HG03196 (cell line): ENCODE results near the gene ZC3HAV1L.
"Not testable (repeated sequence)": the region's sequence is repeated elsewhere in the genome, so short reads cannot be mapped to it uniquely, and the experiment has no call there.

Source experiments
- ATAC-seq: cut with Tn5 transposase; IDR thresholded peaks from one replicate; pipeline ENCODE4 v1.9.1; 2021; ENCODE audit not compliant: unreplicated experiment

ZC3HAV1L gene, protein sequence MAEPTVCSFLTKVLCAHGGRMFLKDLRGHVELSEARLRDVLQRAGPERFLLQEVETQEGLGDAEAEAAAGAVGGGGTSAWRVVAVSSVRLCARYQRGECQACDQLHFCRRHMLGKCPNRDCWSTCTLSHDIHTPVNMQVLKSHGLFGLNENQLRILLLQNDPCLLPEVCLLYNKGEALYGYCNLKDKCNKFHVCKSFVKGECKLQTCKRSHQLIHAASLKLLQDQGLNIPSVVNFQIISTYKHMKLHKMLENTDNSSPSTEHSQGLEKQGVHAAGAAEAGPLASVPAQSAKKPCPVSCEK

DNA sequence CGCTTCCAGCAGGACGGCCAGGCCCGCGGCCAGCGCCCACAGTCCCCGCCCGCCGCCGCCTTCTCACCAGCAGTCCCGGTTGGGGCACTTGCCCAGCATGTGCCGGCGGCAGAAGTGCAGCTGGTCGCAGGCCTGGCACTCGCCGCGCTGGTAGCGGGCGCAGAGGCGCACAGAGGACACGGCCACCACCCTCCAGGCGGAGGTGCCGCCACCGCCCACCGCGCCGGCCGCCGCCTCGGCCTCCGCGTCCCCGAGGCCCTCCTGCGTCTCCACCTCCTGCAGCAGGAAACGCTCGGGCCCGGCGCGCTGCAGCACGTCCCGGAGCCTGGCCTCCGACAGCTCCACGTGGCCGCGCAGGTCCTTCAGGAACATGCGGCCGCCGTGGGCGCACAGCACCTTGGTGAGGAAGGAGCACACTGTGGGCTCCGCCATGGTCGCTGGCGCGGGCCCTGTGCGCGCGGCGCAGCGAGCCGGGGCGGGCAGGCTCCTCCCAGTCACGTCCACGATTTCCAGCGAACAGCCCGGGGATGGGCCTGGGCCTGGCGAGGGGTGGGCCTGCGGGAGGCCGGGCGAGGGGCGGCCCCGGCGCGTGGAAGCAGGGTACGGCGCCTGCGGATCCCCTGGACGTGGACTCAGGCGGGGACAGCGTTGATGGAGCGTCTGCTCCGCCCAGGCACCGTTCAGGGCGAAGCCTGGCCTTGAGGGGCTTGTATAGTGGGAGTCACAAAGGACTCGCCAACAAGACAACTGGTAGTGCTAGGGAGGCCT lies at the start of gene ZC3HAV1L:
Gene ZC3HAV1L, minus strand, starts transcription at position 457 of the 768 bp plus-strand sequence. Its CDS starts 25 bp downstream, at position 432.
- ATAC-seq = peak; percentile 82

DNA sequence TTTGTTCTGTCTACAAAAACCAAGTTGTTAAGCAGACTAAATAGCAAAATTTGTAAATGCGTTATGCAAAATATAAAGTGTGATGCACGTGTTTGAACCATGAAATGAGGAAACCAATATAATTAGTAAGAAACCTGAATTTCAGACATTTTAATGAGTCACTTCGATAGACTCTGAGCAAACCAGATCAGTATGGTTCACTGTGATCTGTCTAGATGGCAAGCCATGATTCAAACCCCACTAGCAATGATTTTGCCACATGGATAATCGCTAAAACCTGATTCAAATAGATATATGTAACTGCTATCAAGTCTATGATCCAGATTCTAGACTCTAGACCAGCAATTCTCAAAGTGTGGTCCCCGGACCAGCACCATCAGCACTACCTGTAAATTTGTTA lies 48.9 kb upstream of the ZC3HAV1L start:
- ATAC-seq = no peak

DNA sequence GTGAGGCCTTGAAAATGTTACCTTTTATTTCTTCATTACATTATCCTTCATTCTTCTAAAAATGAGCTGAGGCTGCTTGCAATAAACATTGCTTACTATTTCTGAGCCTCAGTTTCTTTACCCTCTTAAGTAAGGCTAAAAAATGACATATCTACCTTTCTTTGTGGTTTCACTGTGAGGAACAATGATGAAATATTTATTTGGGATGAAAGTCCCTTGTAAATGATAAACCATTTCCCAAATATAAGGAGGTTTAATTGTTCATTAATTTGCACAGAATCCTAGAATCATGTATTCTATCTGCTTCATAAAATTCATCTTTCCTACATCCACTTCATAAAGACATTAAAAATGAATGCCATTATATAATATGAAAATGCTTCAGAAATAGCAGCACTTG lies 45.7 kb upstream of the ZC3HAV1L start:
- ATAC-seq = no peak

DNA sequence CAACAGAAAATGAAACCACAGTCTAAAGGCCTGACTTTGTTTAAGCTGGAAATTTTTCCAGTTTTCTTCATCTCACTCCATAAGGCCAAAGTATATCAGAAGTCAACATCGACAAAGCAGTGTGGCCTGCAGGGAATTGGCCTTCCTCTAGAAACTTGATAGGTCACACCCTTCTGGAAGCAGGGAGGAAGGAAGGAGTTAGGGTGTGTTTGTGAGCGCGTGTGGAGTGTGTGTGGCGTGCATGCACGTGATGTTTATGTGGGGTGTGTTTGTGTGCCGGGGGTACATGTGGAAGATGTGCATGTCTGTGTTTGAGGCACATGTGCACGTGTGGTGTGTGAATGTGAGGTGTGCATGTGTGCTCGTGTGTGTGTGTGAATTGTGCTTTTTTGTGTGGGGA lies 45.1 kb upstream of the ZC3HAV1L start:
- no peak for ATAC-seq

DNA sequence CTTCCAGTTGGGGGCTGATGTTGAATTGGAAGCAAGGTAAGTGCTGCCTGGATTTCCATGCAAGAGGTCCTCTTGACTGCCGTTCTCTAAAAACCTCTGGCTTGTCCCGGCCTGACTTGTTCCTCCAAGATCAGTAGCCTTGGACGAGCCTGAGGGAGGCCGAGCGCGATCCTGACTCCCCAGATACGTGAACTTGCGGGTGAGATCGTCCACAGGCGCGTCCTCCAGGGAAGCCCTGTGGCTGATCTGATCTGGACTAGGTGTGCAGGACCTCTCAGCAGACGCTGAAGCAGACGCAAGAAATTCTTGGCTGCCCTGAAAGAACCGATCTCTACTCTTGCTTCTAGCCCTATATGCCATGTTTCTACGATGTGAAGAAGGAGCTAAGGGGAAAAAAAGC lies 44.0 kb upstream of the ZC3HAV1L start:
- no peak for ATAC-seq

DNA sequence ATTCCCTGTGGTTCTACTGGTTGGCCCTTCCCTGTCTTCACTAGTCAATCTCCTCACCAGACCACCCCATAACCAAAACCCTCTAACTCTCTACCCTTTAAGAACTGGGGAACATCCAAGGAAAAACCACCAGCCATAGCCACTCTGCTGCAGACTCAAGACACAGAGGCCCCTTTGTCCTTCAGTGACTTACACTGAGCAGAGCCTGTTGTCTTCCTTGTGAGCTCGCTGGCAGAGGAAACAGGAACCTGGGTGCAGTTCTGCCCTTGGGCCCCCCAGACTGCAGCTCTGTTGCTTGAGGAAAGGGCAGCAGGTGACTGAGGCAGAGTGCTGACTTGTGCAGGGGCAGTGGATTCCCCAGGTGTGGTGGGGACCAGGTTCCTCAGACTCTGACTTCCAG lies 43.1 kb upstream of the ZC3HAV1L start:
- no peak for ATAC-seq

DNA sequence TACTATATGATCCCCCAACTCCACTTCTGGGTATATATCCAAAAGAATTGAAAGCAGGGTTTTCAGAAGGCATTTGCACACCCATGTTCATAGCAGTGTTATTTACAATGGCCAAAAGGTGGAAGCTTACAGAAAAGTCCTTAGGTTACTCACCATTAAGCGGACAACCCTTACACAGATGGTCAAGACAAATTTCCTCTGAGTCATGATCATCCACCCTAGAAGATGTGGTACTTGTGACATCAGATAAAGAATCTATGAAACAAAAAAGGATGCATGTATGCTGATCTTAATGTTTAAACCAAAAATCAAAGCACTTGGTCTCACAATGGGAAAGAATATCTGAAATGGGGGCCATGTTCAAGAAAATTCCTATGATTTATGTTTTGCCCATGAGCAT lies 42.6 kb upstream of the ZC3HAV1L start:
- ATAC-seq = no peak

DNA sequence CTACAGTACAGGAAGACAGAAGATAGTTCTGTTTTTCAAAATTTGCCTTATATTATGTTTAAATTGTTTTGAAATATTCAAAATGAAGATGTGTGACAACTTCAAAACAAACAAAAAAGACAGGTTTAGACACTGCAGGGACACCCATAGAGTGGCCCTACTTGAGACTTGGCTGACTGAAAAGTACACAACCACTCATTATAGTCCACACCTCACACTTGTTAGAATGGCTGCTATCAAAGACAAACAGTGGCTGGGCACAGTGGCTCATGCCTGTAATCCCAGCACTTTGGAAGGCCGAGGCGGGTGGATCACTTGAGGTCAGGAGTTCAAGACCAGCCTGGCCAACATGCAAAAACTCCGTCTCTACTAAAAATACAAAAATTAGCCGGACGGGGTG lies 41.9 kb upstream of the ZC3HAV1L start:
- ATAC-seq = not testable (repeated sequence)

DNA sequence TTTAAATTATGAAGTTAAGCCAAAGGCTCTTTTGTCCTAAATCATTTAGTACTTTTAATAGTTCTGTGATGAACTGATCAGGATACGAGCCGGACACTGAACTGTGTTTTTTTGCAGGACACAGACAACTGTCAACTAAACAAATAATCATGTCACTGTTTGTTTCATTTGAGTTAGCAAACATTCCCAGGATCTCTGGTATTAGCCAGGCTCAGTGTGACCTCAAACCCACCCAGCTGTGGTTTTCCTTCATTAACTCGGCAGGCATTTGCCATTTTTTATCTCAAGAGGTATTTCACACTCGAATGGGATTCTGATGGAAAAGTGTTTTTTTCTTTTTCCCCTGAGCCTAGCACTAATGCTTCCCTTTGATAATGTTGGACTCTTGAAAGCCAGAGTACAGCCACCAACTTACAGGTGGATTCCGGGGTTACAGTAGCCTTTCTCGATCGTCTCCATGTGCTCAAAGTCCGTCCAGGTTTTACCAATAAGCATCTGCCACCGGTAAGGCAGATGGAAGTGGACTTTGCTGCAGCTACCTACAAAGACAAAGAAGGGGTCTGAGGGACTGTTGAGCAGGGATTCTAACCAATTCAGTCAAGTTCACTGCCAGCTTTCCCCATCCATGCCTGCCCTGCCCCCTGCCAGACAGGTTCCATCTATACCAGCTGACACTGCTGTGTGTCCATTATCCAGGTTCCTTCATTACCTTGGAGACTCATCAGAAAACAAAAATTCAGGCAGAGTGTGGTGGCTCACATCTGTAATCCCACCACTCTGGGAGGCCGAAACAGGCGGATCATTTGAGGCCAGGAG lies 40.2 kb upstream of the ZC3HAV1L start:
- no peak for ATAC-seq

DNA sequence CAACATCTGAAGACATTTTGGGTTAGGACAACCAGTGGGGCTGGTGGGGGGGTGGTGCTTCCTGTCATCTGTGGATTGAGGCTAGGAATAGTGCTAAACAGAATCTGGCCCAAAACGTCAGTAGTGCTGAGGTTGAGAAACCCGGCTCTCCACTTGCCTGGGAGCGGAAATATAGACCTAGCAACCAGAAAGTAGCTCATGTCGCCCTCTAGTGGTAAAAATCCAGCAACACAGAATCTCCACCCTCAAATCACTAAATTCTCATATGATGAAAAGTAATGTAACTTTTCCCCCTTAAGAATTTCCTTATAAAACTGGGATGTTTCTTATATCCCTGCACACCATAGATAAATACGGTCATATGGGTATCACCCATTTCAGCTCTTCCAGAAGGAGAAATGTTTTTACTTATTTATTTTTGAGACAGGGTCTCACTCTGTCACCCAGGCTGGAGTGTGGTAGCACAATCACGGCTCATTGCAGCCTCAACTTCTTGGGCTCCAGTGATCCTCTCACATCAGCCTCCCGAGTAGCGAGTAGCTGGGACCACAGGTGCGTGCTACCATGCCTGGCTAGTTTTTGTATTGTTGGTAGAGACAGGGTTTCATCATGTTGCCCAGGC lies 39.3 kb upstream of the ZC3HAV1L start:
- peak; percentile 87 for ATAC-seq

DNA sequence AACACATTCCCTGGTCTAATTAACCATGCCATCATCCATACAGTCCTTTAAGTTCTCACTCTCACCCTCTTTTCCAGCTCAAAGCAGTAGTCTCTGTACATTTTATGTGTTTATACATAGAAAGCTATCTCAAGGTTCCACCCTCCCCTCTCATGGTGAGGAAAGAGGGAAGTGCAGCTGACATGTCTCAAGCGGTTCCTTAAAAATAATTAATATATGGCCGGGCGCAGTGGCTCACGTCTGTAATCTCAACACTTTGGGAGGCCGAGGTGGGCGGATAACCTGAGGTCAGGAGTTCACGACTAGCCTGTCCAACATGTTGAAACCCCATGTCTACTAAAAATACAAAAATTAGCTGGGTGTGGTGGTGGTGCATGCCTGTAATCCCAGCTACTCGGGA lies 37.0 kb upstream of the ZC3HAV1L start:
- ATAC-seq = no peak

DNA sequence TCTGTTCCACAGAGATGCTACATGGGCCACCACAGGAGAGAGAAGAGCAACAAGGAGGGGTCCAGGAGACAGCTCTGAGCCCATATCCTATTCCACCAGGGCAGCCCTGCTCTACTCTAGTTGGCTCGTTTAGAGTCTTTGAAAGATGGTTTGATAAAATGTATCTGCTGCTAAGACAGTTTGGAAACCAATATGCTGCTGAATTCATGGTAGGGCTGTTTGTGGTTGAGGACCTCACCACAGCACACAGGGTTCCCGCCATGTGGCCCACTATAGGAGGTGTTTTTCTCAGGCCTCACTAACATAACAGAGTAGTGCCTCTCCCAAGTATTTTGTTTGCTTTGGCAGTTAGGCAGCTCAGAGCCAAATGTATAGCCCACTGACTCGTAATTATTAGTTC lies 35.8 kb upstream of the ZC3HAV1L start:
- ATAC-seq = no peak

DNA sequence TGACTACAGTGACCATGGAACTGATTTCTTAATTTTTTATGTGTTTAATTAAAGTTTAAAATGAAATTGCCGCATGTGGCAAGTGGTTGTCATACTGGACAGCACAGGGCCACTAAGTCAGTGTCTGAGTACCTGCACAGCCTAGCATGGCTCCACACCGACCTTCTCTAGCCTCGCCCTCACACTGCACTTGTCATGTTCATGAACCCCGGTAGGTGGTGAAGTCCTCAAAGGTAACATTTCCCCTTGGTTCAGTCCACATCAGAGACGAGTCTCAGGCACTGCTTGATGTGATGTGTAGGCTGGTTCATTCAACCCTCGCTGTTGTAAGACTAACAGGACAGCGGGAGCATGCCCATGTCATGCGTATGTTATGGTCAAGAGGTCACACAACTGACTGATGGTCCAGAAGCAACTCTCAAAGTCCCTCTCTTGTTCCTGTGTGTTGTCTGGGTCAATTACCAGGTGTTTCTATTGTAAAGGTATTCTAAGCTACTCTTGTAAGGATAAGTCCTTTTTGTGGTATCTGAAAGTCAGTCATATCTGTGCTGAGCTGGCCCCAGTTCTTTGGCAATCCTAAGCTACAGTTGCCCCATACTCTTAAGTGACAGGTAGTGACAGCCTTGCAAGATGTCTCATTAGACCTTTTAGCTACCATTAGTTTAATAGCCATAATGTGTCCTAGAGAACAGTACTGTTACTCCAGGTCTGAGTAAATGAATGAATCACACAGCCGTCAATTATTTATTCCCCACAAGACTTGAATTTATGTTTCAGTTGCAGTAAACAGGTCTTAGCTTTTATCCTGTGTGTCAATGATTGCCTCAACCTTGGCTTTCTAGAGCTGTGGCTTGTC lies 32.9 kb upstream of the ZC3HAV1L start:
- no peak for ATAC-seq

DNA sequence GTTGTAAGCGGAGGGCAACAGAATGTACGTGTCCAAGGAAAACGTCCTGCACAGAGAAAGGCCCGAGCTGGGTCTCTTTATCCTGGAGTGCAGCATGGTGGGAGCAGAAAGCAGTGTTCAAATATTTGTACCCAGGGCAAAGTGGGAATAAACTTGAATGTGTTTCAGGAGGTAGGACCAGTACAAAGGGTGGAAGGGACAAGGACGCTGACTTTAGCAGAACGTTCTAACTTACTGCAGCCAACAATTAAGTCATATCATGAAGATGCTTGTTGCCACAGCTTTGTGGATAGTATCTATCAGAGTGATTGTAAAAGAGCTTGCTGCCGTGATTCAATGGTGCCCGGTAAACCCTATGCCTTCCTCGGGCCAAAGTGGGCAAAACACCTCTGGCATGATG lies 30.5 kb upstream of the ZC3HAV1L start:
- no peak for ATAC-seq

DNA sequence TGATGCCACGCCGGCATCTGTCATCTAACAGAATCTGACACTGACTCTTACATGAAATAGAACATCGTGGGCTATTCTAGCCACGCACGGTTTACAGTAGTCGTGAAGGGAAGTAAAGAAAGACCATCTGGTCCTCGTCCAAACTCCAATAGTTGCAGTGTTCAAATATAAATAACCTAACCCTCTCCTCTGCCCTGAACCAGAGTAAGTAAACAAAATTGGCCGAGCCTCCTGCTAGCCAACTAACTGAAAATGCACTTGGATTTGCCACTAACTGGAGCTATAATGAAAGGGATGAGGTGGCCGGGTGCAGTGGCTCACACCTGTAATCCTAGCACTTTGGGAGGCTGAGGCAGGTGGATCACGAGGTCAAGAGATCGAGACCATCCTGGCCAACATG lies 29.5 kb upstream of the ZC3HAV1L start:
- no peak for ATAC-seq

DNA sequence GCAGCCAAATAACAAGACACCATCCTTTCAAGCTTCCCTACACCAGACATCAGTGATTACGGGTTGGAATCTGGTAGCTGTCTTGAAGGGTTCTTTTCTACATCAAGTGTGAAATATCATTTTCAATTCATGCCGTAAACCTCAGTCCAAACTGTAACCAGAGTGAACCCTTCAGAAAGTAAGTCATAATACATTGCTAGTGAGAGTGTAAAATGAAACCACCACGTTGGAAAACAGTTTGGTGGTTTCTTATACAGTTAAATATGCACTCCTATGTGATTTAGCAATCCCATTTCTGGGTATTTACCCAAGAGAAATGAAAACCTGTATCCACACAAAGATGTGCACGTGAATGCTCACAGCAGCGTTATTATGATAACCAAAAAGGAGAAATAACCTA lies 25.6 kb upstream of the ZC3HAV1L start:
- no peak for ATAC-seq

DNA sequence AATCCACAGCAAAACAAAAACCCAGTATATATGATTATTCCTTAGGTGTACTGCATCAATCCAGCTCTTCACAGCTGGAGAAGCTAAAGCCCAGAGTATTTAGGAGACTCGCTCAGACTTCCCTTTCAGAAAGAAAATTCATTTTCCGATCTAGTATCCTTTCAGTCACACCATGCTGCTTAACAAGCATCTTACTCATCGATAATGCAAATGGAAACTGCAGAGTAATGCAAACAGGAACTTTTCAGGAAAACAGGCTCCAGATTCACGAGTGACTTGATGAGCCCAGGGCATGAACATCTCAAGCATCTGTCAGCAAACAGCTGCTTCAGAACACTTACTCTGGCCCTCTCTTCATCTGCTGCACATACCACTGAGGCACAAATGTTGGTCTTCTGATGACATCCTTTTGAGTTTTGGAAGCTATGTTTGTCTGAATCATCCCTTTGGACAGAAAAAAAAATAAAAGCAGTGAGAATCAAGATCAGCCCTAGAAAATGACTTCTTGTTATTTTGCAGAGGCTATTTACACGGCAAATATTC lies 24.9 kb upstream of the ZC3HAV1L start:
- ATAC-seq = no peak

DNA sequence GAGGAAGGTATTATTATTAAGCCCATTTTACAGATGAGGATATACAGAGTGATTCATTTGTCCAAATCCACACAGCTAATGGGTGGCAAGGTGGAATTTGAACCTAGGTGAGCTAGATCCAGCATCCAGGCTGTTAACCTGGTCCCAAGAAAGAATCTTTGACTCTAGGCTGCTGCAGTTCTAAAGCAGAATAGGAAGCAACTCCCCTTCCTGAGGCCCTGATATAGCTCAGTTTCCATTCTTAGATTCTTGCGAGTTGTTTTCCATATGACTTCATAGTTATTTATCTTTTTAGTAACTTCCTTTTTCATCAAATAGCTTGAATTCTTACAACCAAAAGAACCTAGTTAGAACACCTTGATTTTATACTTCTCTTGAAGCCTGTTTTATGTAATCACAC lies 24.1 kb upstream of the ZC3HAV1L start:
- no peak for ATAC-seq

DNA sequence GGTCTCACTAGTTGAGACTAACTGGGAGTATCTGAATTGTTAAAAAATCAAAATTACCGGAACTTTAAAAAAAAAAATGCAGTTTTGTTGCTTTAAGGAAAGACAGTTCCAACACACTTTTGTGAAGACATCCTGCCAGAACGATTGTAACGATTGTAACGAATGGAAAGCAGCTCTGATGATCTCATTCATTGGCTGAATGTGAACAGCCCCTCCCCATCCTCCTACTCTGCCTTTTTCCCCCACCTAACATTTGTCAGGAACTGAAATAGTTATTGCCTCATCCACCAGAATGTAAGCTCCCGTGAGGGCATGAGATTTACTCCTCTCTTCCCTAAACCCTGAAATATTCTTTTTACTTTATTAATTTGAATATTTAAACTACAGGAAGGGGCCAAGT lies 23.1 kb upstream of the ZC3HAV1L start:
- ATAC-seq = no peak

DNA sequence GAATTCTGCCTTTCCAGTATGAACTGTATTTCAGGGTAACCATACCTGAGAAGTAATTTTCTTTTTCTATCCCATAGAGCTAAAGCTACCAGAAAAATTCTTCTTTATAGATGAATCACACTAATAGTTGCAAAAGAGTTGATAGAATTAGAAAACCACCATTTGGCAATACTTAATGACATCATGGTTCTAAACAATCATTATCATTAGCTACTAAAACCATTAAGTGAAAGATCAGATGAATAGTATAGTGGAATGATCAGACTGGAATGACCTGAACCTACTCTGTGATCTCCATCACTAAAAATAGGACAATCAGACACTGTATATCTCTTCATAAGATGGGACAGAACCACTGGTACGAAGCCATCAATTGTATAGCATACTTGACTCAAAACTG lies 19.8 kb upstream of the ZC3HAV1L start:
- no peak for ATAC-seq
